SH-SY5Y (cell line): Measurements from ENCODE around the gene RALGAPA2.

ENCODE experiments used
- GATA2 ChIP-seq: IDR thresholded peaks from 2 replicates; pipeline ENCODE4 v1.6.1; 2011; ENCODE audit warnings: mild to moderate bottlenecking, low read depth, low read length
- GATA3 ChIP-seq: IDR thresholded peaks from 2 replicates; pipeline ENCODE4 v1.6.1; 2011; ENCODE audit warnings: low read depth, mild to moderate bottlenecking, low read length, moderate library complexity

DNA sequence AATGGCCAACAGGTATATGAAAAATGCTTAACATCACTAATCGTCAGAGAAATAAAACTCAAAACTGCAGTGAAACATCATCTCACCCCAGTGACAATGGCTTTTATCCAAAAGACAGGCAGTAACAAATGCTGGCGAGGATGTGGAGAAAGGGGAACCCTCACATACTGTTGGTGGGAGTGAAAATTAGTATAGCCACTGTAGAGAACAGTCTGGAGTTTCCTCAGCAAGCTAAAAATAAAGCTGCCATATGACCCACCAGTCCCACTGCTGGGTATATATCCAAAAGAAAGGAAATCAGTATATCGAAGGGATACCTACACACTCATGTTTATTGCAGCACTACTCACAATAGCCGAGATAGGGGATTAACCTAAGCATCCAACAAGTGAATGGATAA, 368.0 kb downstream of the RALGAPA2 start:
- no peak for TF ChIP-seq GATA2
- TF ChIP-seq GATA3, result no peak
